IPS DF 6.9 (cell line): Measurements from ENCODE around the gene SHMT2.

Source experiments
- DNase-seq: peaks from one replicate; pipeline ENCODE4 v3.0.0-alpha.2; 2013; ENCODE audit warnings: low read depth, low spot score
- H3K27ac ChIP-seq: one replicate; pipeline ENCODE4 v1.5.1; 2013; ENCODE audit warnings: low read length, control low read depth
- H3K27me3 ChIP-seq: 2 replicates; pipeline ENCODE4 v1.6.1; 2013; ENCODE audit warnings: mild to moderate bottlenecking, low read length; ENCODE audit not compliant: control insufficient read depth, insufficient read depth
- H3K36me3 ChIP-seq: 2 replicates; pipeline ENCODE4 v1.6.1; 2013; ENCODE audit warnings: low read length; ENCODE audit not compliant: control insufficient read depth, insufficient read depth
- H3K4me1 ChIP-seq: 2 replicates; pipeline ENCODE4 v1.6.1; 2013; ENCODE audit warnings: low read length; ENCODE audit not compliant: control insufficient read depth, insufficient read depth
- H3K4me3 ChIP-seq: 2 replicates; pipeline ENCODE4 v1.5.1; 2013; ENCODE audit warnings: mild to moderate bottlenecking, low read length
- H3K9me3 ChIP-seq: 2 replicates; pipeline ENCODE4 v1.6.1; 2013; ENCODE audit warnings: low read length, inconsistent platforms; ENCODE audit not compliant: control insufficient read depth, insufficient read depth
- whole genome bisulfite sequencing: extraction: QIAGEN DNeasy Blood & Tissue Kit; methylation state at CpG from one replicate; pipeline ENCODE4 v1.1.7; 2013; ENCODE audit warnings: mixed read lengths, missing lambda C conversion rate; ENCODE audit not compliant: insufficient read length, insufficient coverage; 5-methylcytosine and 5-hydroxymethylcytosine counted together

Gene SHMT2

GRCh38 chr12:57254506-57255280, 25.2 kb downstream of the SHMT2 start:
- no peak overlapping the region for H3K27ac ChIP-seq
- peaks cover 4% of the 10 kb centered on the region; the same call in 1 of the 2 replicates for H3K4me1 ChIP-seq
- H3K36me3 ChIP-seq = peaks cover 3% of the 10 kb centered on the region; the same call in 1 of the 2 replicates
- DNase-seq = no peak
- H3K9me3 ChIP-seq = no peaks in the 10 kb centered on the region
- no peaks in the 10 kb centered on the region for H3K27me3 ChIP-seq
- no peak overlapping the region for H3K4me3 ChIP-seq
- no CpG with 5 or more reads among the region's 14 CpGs for WGBS

- no peaks in the 10 kb centered on the region for H3K27me3 ChIP-seq
- H3K27ac ChIP-seq = no peak overlapping the region
- H3K4me1 ChIP-seq = peaks cover 1% of the 10 kb centered on the region; the same call in 1 of the 2 replicates
- WGBS = no CpG with 5 or more reads among the region's 6 CpGs
- peaks cover 3% of the 10 kb centered on the region; the same call in 1 of the 2 replicates for H3K36me3 ChIP-seq
- DNase-seq = no peak
- no peak overlapping the region for H3K4me3 ChIP-seq
- H3K9me3 ChIP-seq = no peaks in the 10 kb centered on the region
Measured at GRCh38 chr12:57255916-57256315, 26.4 kb downstream of the SHMT2 start.

DNA sequence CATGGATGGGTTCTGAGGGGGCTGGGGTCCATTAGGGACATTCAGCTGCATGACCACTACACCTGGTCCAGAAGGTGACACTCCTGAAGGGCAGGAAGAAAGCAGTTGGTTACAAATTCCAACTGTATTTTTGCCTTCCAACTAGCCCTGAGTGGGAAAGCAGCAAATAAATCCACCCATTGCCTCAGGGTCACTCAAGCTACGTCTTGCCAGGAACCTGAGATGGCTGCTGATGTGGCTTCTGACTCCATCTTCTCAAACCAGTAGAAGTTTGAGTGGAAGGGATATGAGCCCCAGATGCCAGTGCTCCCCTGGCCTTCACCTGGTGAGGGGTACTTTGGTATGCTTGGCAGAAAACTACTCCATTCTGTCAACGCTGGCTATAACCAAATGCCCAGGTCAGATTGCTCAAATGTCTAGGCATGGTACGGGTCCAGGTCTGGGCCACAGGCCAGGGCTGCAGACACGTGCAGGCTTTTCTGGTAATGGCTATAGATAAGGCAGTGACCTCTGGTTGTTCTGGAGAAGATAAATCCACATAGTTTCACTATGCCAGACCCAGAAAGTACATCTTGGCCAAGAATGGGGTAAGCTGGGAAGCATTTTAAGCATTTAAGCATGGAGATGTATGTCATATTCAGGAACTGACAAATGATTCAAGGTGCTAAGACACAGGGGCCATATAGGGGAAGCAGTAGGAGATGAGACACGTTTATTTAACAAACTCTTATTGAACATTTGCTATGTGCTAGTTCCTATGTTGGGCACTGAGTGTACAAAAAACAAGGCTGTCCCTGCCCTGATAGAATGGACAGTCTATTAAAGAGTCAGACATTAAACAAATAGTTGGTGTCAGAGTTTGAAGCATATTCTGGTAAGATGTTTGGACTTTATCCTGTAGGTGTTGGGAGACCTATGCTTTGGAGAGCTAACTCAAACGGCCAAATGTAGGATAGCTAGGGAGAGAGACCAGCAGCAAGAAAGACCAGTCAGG, 29.8 kb downstream of the SHMT2 start:
- WGBS = no CpG with 5 or more reads among the region's 6 CpGs
- Histone ChIP-seq H3K9me3 (no peaks in the 10 kb centered on the region), H3K4me1 (no peaks in the 10 kb centered on the region), H3K27me3 (no peaks in the 10 kb centered on the region), H3K36me3 (peaks cover 3% of the 10 kb centered on the region; the same call in 1 of the 2 replicates), H3K27ac (no peak overlapping the region), H3K4me3 (no peak overlapping the region)
- DNase-seq = no peak

DNA sequence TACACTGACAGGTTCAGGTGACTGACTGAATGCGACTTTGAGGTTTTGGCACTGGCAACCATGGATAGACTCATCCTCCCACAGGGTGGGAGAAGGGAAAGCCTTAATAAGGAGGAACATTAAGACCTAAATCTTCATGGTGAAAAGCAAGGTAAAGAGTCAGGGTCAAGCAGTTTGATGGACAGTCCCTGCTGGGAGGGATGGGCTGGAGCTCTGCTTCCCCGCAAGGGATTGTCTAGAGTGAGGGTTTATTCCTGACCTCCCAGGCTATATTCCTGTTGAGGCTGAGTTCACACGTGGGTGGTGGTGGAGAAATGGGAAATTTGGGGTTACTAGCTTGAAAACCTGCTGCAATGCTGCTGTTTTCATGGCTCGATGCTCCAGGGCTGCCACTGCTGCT, 30.9 kb downstream of the SHMT2 start:
- no peak for DNase-seq
- Histone ChIP-seq H3K27ac (no peak overlapping the region), H3K36me3 (peaks cover 3% of the 10 kb centered on the region; the same call in 1 of the 2 replicates), H3K27me3 (no peaks in the 10 kb centered on the region), H3K9me3 (no peaks in the 10 kb centered on the region), H3K4me3 (no peak overlapping the region), H3K4me1 (no peaks in the 10 kb centered on the region)
- no CpG with 5 or more reads among the region's 4 CpGs for WGBS

GRCh38 chr12:57261428-57261865, 31.9 kb downstream of the SHMT2 start:
- no CpG with 5 or more reads among the region's 2 CpGs for whole genome bisulfite sequencing
- H3K4me3 ChIP-seq = no peak overlapping the region
- no peaks in the 10 kb centered on the region for H3K9me3 ChIP-seq
- H3K27me3 ChIP-seq = no peaks in the 10 kb centered on the region
- no peaks in the 10 kb centered on the region for H3K4me1 ChIP-seq
- H3K36me3 ChIP-seq = 0 out of 2 replicates have a peak, but pooled peaks cover 3% of the 10 kb centered on the region
- DNase-seq = no peak
- no peak overlapping the region for H3K27ac ChIP-seq

- WGBS = no CpG with 5 or more reads among the region's 3 CpGs
- no peak for DNase-seq
- 0 out of 2 replicates have a peak, but pooled peaks cover 3% of the 10 kb centered on the region for H3K36me3 ChIP-seq
- no peaks in the 10 kb centered on the region; the same call in 1 of the 2 replicates for H3K27me3 ChIP-seq
- H3K9me3 ChIP-seq = no peaks in the 10 kb centered on the region
- H3K4me1 ChIP-seq = no peaks in the 10 kb centered on the region
- no peak overlapping the region for H3K4me3 ChIP-seq
- H3K27ac ChIP-seq = no peak overlapping the region
Measured at GRCh38 chr12:57262126-57262822, 32.8 kb downstream of the SHMT2 start.

DNA sequence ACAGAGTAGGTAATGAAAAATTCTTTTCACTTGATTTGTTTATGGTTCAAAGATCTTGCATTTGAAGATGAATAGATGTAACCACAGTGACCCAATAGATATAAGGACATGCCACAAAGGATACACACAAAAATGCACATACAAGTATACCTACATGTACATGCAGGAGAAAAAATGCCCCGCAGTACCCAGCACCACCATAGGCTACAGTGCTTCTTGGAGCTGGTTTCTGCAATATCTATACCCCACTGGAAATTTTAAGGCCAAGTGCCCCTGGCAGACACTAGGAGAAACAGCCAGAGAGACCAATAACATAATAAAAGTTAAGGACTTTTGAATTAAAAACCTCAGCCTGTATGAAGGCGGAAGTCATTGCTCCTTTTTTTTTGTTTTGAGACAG, 33.6 kb downstream of the SHMT2 start:
- Histone ChIP-seq H3K9me3 (no peaks in the 10 kb centered on the region), H3K4me3 (no peak overlapping the region), H3K27me3 (no peaks in the 10 kb centered on the region; the same call in 1 of the 2 replicates), H3K36me3 (0 out of 2 replicates have a peak, but pooled peaks cover 4% of the 10 kb centered on the region), H3K27ac (no peak overlapping the region), H3K4me1 (no peaks in the 10 kb centered on the region)
- no peak for DNase-seq
- no CpG with 5 or more reads among the region's 2 CpGs for WGBS

DNA sequence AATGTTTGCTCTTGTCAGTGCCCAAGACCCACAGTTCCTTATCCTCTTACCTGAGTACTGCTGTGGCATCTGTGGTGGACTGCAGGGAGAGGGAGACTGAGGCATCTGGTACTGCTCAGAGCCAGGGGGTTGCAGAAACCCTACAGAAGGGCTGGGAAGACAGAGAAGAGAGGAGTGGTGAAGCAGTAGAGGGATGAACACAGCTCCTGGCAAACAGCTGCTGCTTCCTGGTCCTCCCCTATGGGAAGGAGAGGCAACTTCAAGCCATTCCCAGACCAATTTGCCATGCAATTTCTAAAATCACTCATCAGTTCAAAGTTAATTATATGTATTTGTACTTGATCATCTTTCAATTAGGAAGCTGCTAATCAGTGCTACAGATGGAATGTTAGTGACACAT, 37.2 kb downstream of the SHMT2 start:
- no peaks in the 10 kb centered on the region; the same call in 1 of the 2 replicates for H3K27me3 ChIP-seq
- no peaks in the 10 kb centered on the region for H3K9me3 ChIP-seq
- 0 out of 2 replicates have a peak, but pooled peaks cover 3% of the 10 kb centered on the region for H3K36me3 ChIP-seq
- DNase-seq = no peak
- H3K4me3 ChIP-seq = no peak overlapping the region
- no peak overlapping the region for H3K27ac ChIP-seq
- no peaks in the 10 kb centered on the region for H3K4me1 ChIP-seq

GRCh38 chr12:57268264-57268663, 38.8 kb downstream of the SHMT2 start:
- no CpG with 5 or more reads among the region's 7 CpGs for WGBS
- 0 out of 2 replicates have a peak, but pooled peaks cover 5% of the 10 kb centered on the region for H3K36me3 ChIP-seq

More at GRCh38 chr12:57268264-57268663, 38.8 kb downstream of the SHMT2 start:
- Histone ChIP-seq H3K4me1 (no peaks in the 10 kb centered on the region), H3K4me3 (no peak overlapping the region), H3K9me3 (no peaks in the 10 kb centered on the region), H3K27me3 (no peaks in the 10 kb centered on the region; the same call in 1 of the 2 replicates), H3K27ac (no peak overlapping the region)
- DNase-seq = no peak
